Trophoblast cell (in vitro differentiated cells and primary cell): ENCODE measurements around the gene LDB2.

Experiments
- DNase-seq, 2 donors: peaks; one replicate each; pipeline ENCODE4 v3.0.0-alpha.2; 2016
- H2AFZ ChIP-seq: 2 replicates; pipeline ENCODE4 v1.6.1; 2013; ENCODE audit warnings: low read length, moderate library complexity, mild to moderate bottlenecking; ENCODE audit not compliant: insufficient read depth, poor library complexity
- H2AK5ac ChIP-seq: 2 replicates; pipeline ENCODE4 v1.6.1; 2013; ENCODE audit warnings: mild to moderate bottlenecking, low read length
- H2BK120ac ChIP-seq: 2 replicates; pipeline ENCODE4 v1.6.1; 2013; ENCODE audit warnings: low read length, mild to moderate bottlenecking, moderate library complexity; ENCODE audit not compliant: insufficient read depth, poor library complexity
- H2BK12ac ChIP-seq: 2 replicates; pipeline ENCODE4 v1.6.1; 2013; ENCODE audit warnings: mild to moderate bottlenecking, low read length, moderate library complexity
- H2BK5ac ChIP-seq: 2 replicates; pipeline ENCODE4 v1.6.1; 2013; ENCODE audit warnings: low read length, low read depth, moderate library complexity, mild to moderate bottlenecking; ENCODE audit not compliant: poor library complexity
- H3K14ac ChIP-seq: 2 replicates; pipeline ENCODE4 v1.6.1; 2013; ENCODE audit warnings: mild to moderate bottlenecking, low read length
- H3K18ac ChIP-seq: 2 replicates; pipeline ENCODE4 v1.6.1; 2013; ENCODE audit warnings: mild to moderate bottlenecking, low read length
- H3K23ac ChIP-seq: 2 replicates; pipeline ENCODE4 v1.6.1; 2013; ENCODE audit warnings: low read length
- H3K27ac ChIP-seq: 2 replicates; pipeline ENCODE4 v1.5.1; 2013; ENCODE audit warnings: low read depth, mild to moderate bottlenecking, inconsistent platforms, low read length, moderate library complexity
- H3K27me3 ChIP-seq: 2 replicates; pipeline ENCODE4 v1.6.1; 2013; ENCODE audit warnings: inconsistent platforms, mild to moderate bottlenecking, low read length, moderate library complexity; ENCODE audit not compliant: insufficient read depth
- H3K36me3 ChIP-seq, 2 experiments: 1 replicate in 1 of 2; 2 replicates in 1 of 2; pipeline ENCODE4 v1.6.1; 2013; ENCODE audit warnings: low read length in 2 of 2, mild to moderate bottlenecking in 2 of 2, moderate library complexity in 1 of 2; ENCODE audit not compliant: insufficient read depth in 2 of 2, control insufficient read depth in 1 of 2
- H3K4ac ChIP-seq: 2 replicates; pipeline ENCODE4 v1.6.1; 2013; ENCODE audit warnings: low read depth, mild to moderate bottlenecking, low read length, moderate library complexity
- H3K4me1 ChIP-seq, 2 experiments: 1 replicate in 1 of 2; 2 replicates in 1 of 2; pipeline ENCODE4 v1.6.1; 2013; ENCODE audit warnings: low read length in 2 of 2, mild to moderate bottlenecking in 2 of 2, moderate library complexity in 1 of 2; ENCODE audit not compliant: insufficient read depth in 2 of 2, control insufficient read depth in 1 of 2
- H3K4me2 ChIP-seq: 2 replicates; pipeline ENCODE4 v1.6.1; 2013; ENCODE audit warnings: inconsistent platforms, mild to moderate bottlenecking, low read length, moderate library complexity
- H3K4me3 ChIP-seq: 2 replicates; pipeline ENCODE4 v1.5.1; 2013; ENCODE audit warnings: mild to moderate bottlenecking, low read depth, low read length, inconsistent platforms
- H3K79me1 ChIP-seq: one replicate; pipeline ENCODE4 v1.6.1; 2013; ENCODE audit warnings: low read length
- H3K79me2 ChIP-seq: 2 replicates; pipeline ENCODE4 v1.6.1; 2013; ENCODE audit warnings: low read length, mild to moderate bottlenecking; ENCODE audit not compliant: control insufficient read depth, insufficient read depth, poor library complexity
- H3K9ac ChIP-seq: 2 replicates; pipeline ENCODE4 v1.6.1; 2013; ENCODE audit warnings: mild to moderate bottlenecking, low read length
- H3K9me3 ChIP-seq: 2 replicates; pipeline ENCODE4 v1.6.1; 2013; ENCODE audit warnings: low read depth, mild to moderate bottlenecking, control low read depth, inconsistent platforms, low read length; ENCODE audit not compliant: insufficient read depth
- H4K12ac ChIP-seq: 2 replicates; pipeline ENCODE4 v1.6.1; 2013; ENCODE audit warnings: low read depth, mild to moderate bottlenecking, low read length, moderate library complexity
- H4K8ac ChIP-seq: 2 replicates; pipeline ENCODE4 v1.6.1; 2013; ENCODE audit warnings: low read depth, mild to moderate bottlenecking, low read length, moderate library complexity
- H4K91ac ChIP-seq: one replicate; pipeline ENCODE4 v1.6.1; 2013; ENCODE audit warnings: low read depth, mild to moderate bottlenecking, low read length, moderate library complexity
- WGBS: extraction: QIAGEN DNeasy Blood & Tissue Kit; methylation state at CpG from one replicate; pipeline ENCODE4 v1.1.7; 2013; ENCODE audit warnings: missing lambda C conversion rate; ENCODE audit not compliant: insufficient read length, insufficient coverage; ENCODE audit errors: extremely low coverage; 5-methylcytosine and 5-hydroxymethylcytosine counted together

The LDB2 gene

DNA sequence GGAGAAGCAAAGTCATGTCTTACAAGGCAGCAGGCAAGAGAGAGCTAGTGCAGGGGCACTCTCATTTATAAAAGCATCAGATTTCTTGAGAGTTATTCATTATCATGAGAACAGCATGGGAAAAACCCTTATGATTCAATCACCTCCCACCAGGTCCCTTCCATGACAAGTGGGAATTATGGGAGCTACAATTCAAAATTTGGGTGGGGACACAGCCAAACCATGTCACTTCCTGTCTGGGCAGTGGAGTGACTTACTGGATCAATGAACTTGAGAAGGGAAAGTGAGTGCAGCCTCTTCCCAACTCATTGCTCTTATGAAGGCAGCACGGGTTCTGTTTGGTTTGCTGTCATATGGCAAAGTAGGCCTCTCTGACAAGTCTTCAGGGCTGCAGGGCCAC is 410.4 kb downstream of the LDB2 start:
- no peaks in the 10 kb centered on the region for H3K79me2 ChIP-seq
- no peak overlapping the region for H3K4me3 ChIP-seq
- no peak overlapping the region for H2BK5ac ChIP-seq
- H3K9ac ChIP-seq = no peak overlapping the region
- no peak overlapping the region for H3K4me2 ChIP-seq
- H4K12ac ChIP-seq = no peak overlapping the region
- H3K18ac ChIP-seq = no peak overlapping the region
- no peak overlapping the region for H3K14ac ChIP-seq
- H3K27ac ChIP-seq = no peak overlapping the region
- H2AFZ ChIP-seq = no peak overlapping the region
- no peak overlapping the region for H4K91ac ChIP-seq
- no peak overlapping the region for H3K23ac ChIP-seq
- WGBS = no CpG with 5 or more reads among the region's 1 CpG
- no peak overlapping the region for H2AK5ac ChIP-seq
- H2BK12ac ChIP-seq = no peak overlapping the region
- no peaks in the 10 kb centered on the region for H3K4me1 ChIP-seq
- DNase-seq = no peak
- H3K4ac ChIP-seq = no peak overlapping the region
- H3K79me1 ChIP-seq = no peaks in the 10 kb centered on the region
- H4K8ac ChIP-seq = no peak overlapping the region
- H3K9me3 ChIP-seq = no peaks in the 10 kb centered on the region
- no peak overlapping the region for H2BK120ac ChIP-seq
- H3K36me3 ChIP-seq = no peaks in the 10 kb centered on the region
- no peaks in the 10 kb centered on the region for H3K27me3 ChIP-seq

DNA sequence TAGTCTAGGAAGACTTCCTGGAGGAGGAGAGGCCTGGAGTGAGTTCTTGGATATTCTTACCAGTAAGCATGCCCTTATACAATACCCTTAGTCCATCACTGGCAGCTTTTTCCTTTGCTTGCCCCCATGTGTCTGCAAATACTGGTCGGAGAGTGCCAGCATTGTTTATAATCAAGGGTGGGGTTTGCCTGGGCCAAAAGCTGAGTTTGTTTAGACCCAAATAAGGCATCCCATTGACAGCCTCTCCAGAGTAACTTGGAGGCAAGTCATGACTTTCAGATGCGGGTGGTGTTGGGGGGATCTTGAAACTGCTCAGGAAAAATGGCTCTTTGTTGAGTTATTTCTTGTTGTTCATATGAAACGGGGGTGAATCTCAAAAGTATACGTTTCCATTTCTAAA is 413.7 kb downstream of the LDB2 start:
- H2BK120ac ChIP-seq = no peak overlapping the region
- H3K9ac ChIP-seq = no peak overlapping the region
- H4K12ac ChIP-seq = no peak overlapping the region
- no peak overlapping the region for H3K14ac ChIP-seq
- no peak overlapping the region for H2AFZ ChIP-seq
- H3K79me1 ChIP-seq = no peaks in the 10 kb centered on the region
- no peaks in the 10 kb centered on the region for H3K79me2 ChIP-seq
- no peak overlapping the region for H3K4ac ChIP-seq
- H3K9me3 ChIP-seq = no peaks in the 10 kb centered on the region
- no peak overlapping the region for H3K23ac ChIP-seq
- no peak overlapping the region for H4K8ac ChIP-seq
- DNase-seq = peak in 1 of 2 donors; percentile 26
- no peak overlapping the region for H4K91ac ChIP-seq
- H3K4me1 ChIP-seq = no peaks in the 10 kb centered on the region
- no peak overlapping the region for H3K4me2 ChIP-seq
- H3K27ac ChIP-seq = no peak overlapping the region
- H2AK5ac ChIP-seq = no peak overlapping the region
- H3K27me3 ChIP-seq = no peaks in the 10 kb centered on the region
- H3K36me3 ChIP-seq = no peaks in the 10 kb centered on the region
- no peak overlapping the region for H3K4me3 ChIP-seq
- no peak overlapping the region for H2BK12ac ChIP-seq
- H3K18ac ChIP-seq = no peak overlapping the region
- no peak overlapping the region for H2BK5ac ChIP-seq
- no CpG with 5 or more reads among the region's 4 CpGs for WGBS

DNA sequence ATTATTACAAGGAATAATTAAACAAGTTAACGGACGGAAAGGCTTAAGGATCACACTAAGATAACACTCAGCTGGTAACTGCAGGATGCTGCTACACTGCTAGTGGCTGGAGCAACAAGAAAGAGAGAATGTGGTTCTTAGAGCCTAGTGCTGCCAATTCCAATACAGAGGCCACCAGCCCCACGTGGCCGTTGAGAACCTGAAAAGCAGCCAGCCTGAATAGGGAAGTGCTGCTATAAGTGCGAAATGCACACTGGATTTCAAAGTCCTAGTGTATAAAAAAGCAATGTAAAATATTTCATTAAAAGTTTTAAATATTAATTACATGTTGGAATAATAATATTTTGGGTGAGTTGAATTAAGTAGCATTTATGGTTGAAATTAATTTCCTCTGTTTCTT is 414.9 kb downstream of the LDB2 start:
- Histone ChIP-seq H3K23ac (no peak overlapping the region), H4K91ac (no peak overlapping the region), H3K36me3 (no peaks in the 10 kb centered on the region), H3K4ac (no peak overlapping the region), H4K8ac (no peak overlapping the region), H3K9ac (no peak overlapping the region), H4K12ac (no peak overlapping the region), H2AK5ac (no peak overlapping the region), H2BK12ac (no peak overlapping the region), H3K9me3 (no peaks in the 10 kb centered on the region), H3K79me1 (no peaks in the 10 kb centered on the region), H3K14ac (no peak overlapping the region), H3K4me3 (no peak overlapping the region), H2AFZ (no peak overlapping the region), H3K18ac (no peak overlapping the region), H3K27ac (no peak overlapping the region), H3K4me2 (no peak overlapping the region), H2BK5ac (no peak overlapping the region), H3K4me1 (no peaks in the 10 kb centered on the region), H3K27me3 (no peaks in the 10 kb centered on the region), H3K79me2 (no peaks in the 10 kb centered on the region), H2BK120ac (no peak overlapping the region)
- no CpG with 5 or more reads among the region's 5 CpGs for WGBS
- DNase-seq = no peak

DNA sequence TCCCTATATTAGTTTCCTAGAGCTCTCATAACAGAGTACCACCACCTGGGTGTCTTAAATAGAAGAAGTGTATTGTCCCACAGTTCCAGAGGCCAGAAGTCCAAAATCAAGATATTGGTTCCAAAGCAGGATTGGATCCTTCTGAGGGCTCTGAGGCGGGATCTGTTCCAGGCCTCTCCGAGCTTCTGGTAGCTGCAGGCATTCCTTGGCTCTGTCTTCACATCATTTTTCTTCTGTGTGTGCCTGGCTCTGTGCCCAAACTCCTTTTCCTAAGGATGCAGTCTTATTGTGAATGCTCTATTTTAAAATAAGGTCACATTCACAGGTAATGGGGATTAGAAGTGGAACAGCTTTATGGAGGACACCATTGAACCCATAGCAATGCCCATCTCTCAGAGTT is 418.4 kb downstream of the LDB2 start:
- no peak overlapping the region for H4K8ac ChIP-seq
- no peak overlapping the region for H2BK5ac ChIP-seq
- H3K4ac ChIP-seq = no peak overlapping the region
- H3K79me1 ChIP-seq = no peaks in the 10 kb centered on the region
- WGBS = no CpG with 5 or more reads among the region's 2 CpGs
- no peak overlapping the region for H2BK12ac ChIP-seq
- H3K4me1 ChIP-seq = no peaks in the 10 kb centered on the region
- no peak for DNase-seq
- no peak overlapping the region for H3K9ac ChIP-seq
- H3K79me2 ChIP-seq = no peaks in the 10 kb centered on the region
- H3K14ac ChIP-seq = no peak overlapping the region
- H3K36me3 ChIP-seq = no peaks in the 10 kb centered on the region
- no peak overlapping the region for H3K4me2 ChIP-seq
- no peak overlapping the region for H2AK5ac ChIP-seq
- H4K91ac ChIP-seq = no peak overlapping the region
- H4K12ac ChIP-seq = no peak overlapping the region
- no peak overlapping the region for H2BK120ac ChIP-seq
- no peaks in the 10 kb centered on the region for H3K9me3 ChIP-seq
- H3K27me3 ChIP-seq = no peaks in the 10 kb centered on the region
- H3K18ac ChIP-seq = no peak overlapping the region
- H3K4me3 ChIP-seq = no peak overlapping the region
- H3K23ac ChIP-seq = no peak overlapping the region
- no peak overlapping the region for H3K27ac ChIP-seq
- no peak overlapping the region for H2AFZ ChIP-seq
